Keratinocyte (primary cell): ENCODE results near the gene ORMDL3. TPM values are rescaled to one million over a fixed set of nuclear protein-coding genes. Genes with fewer than 3 reads are reported as not detected.

Source experiments
- DNase-seq: peaks from one replicate; pipeline ENCODE4 v3.0.0-alpha.2; 2011; ENCODE audit warnings: low read depth, missing footprints, low spot score
- FAIRE-seq: peaks from 2 replicates; lab custom pipeline; 2011; peaks lifted over from hg19 to GRCh38; lab: Jason Lieb, UNC
- H2AFZ ChIP-seq: 2 replicates; pipeline ENCODE4 v1.6.0; 2012; ENCODE audit warnings: low read length, control low read depth, inconsistent platforms; ENCODE audit not compliant: control insufficient read depth
- H3K27ac ChIP-seq: 2 replicates; pipeline ENCODE4 v1.5.1; 2011; ENCODE audit warnings: low read length; ENCODE audit not compliant: control insufficient read depth, insufficient read depth
- H3K27me3 ChIP-seq: 3 replicates; pipeline ENCODE4 v1.6.0; 2011; ENCODE audit warnings: low read length; ENCODE audit not compliant: control insufficient read depth, insufficient read depth; ENCODE audit errors: extremely low read depth
- H3K36me3 ChIP-seq, 2 experiments: 2 replicates in 1 of 2; 3 replicates in 1 of 2; pipeline ENCODE4 v1.5.1; 2011; ENCODE audit warnings: low read length in 2 of 2, mild to moderate bottlenecking in 1 of 2; ENCODE audit not compliant: control insufficient read depth in 2 of 2, insufficient read depth in 2 of 2; ENCODE audit errors: extremely low read depth in 1 of 2
- H3K4me1 ChIP-seq: 3 replicates; pipeline ENCODE4 v1.5.1; 2011; ENCODE audit warnings: low read length; ENCODE audit not compliant: control insufficient read depth, insufficient read depth; ENCODE audit errors: extremely low read depth
- H3K4me2 ChIP-seq: 3 replicates; pipeline ENCODE4 v1.6.0; 2011; ENCODE audit warnings: low read depth, low read length; ENCODE audit not compliant: control insufficient read depth, insufficient read depth; ENCODE audit errors: extremely low read depth
- H3K4me3 ChIP-seq, 3 experiments: fragments of 200-600 bp in 1 of 3; sonication (generic) in 1 of 3; 2 replicates in 2 of 3; 3 replicates in 1 of 3; pipeline ENCODE4 v1.5.1; 2011 to 2016; ENCODE audit warnings: low read length in 3 of 3, mild to moderate bottlenecking in 3 of 3, control low read depth in 2 of 3, inconsistent platforms in 1 of 3, low read depth in 1 of 3, mixed read lengths in 1 of 3, mixed run types in 1 of 3, moderate library complexity in 1 of 3; ENCODE audit not compliant: control insufficient read depth in 2 of 3, insufficient read depth in 2 of 3; ENCODE audit errors: extremely low read depth in 1 of 3
- H3K79me2 ChIP-seq: 2 replicates; pipeline ENCODE4 v1.6.0; 2012; ENCODE audit warnings: low read length; ENCODE audit not compliant: control insufficient read depth, insufficient read depth
- H3K9ac ChIP-seq: 3 replicates; pipeline ENCODE4 v1.6.0; 2011; ENCODE audit warnings: low read length; ENCODE audit not compliant: control insufficient read depth, insufficient read depth; ENCODE audit errors: extremely low read depth
- H3K9me1 ChIP-seq: 3 replicates; pipeline ENCODE4 v1.6.0; 2011; ENCODE audit warnings: low read length; ENCODE audit not compliant: control insufficient read depth, insufficient read depth; ENCODE audit errors: extremely low read depth
- H3K9me3 ChIP-seq: 2 replicates; pipeline ENCODE4 v1.5.1; 2012; ENCODE audit warnings: low read depth, low read length; ENCODE audit not compliant: control insufficient read depth
- H4K20me1 ChIP-seq: 3 replicates; pipeline ENCODE4 v1.6.0; 2011; ENCODE audit warnings: low read length; ENCODE audit not compliant: control insufficient read depth, insufficient read depth; ENCODE audit errors: extremely low read depth
- EZH2 ChIP-seq: IDR thresholded peaks from one replicate; pipeline ENCODE4 v1.6.1; 2012; ENCODE audit warnings: inconsistent platforms, mild to moderate bottlenecking, low read length, moderate library complexity
- dilution Hi-C: fragments of 300-500 bp; cut with MboI; formaldehyde crosslinking; loops from one replicate; pipeline ENCODE4 v1.7.0; 2020; ENCODE audit warnings: low sequenced_read_pairs; ENCODE audit not compliant: extremely low pct_ligation_motif_present
- polyA plus RNA-seq, 5 experiments: library from polyadenylated mRNA; depleted of rRNA in 3 of 5; stranded (reverse) in 3 of 5; stranded (forward) in 1 of 5; unstranded in 1 of 5; fragments of >200 nt; gene quantifications; 1 replicate in 1 of 5; 2 replicates in 3 of 5; 3 replicates in 1 of 5; pipeline versions ENCODE4 v1.2.1 to v1.2.3, GENCODE V29; 2011 to 2012; ENCODE audit warnings: missing spikeins in 2 of 5, low read depth in 1 of 5, low replicate concordance in 1 of 5
- TF ChIP-seq, protein P1 (sequence below), 3 experiments: IDR thresholded peaks in 1 of 3; conservative IDR thresholded peaks in 1 of 3; optimal IDR thresholded peaks in 1 of 3; 2 replicates in 2 of 3; 3 replicates in 1 of 3; pipeline versions ENCODE3 to v1.5.1; 2011; ENCODE audit warnings: low read length in 3 of 3, mild to moderate bottlenecking in 3 of 3, moderate library complexity in 2 of 3, control low read depth in 1 of 3, inconsistent platforms in 1 of 3; ENCODE audit not compliant: insufficient read depth in 2 of 3; ENCODE audit errors: extremely low read depth in 1 of 3

ORMDL3 gene
- polyA plus RNA-seq, 1 donor (not counting 4 experiments of a cell fraction or from before 2014, with no cell fraction given) = 36.3 TPM

DNA sequence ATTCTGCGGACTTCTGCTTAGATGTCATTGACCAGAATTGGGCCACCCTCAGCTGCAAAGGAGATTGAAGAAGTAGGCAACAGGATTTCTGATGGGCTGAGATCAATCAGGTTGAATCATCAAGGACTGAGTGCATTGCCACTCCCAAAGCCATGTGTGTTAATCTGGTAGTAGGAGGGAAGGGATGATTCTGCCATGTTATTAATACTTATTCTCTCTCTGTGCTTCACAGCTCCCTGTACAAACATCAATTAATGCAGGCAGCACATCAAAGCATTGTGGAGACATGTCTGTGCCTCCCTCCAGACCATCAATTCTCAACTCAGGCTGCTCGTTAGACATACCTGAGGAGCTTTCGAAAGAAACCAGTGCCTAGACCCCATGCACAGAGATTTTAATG lies 11.7 kb upstream of the ORMDL3 start:
- no peaks in the 10 kb centered on the region for H3K9me3 ChIP-seq
- TF ChIP-seq EZH2 = no peak
- TF ChIP-seq, protein P1, sequence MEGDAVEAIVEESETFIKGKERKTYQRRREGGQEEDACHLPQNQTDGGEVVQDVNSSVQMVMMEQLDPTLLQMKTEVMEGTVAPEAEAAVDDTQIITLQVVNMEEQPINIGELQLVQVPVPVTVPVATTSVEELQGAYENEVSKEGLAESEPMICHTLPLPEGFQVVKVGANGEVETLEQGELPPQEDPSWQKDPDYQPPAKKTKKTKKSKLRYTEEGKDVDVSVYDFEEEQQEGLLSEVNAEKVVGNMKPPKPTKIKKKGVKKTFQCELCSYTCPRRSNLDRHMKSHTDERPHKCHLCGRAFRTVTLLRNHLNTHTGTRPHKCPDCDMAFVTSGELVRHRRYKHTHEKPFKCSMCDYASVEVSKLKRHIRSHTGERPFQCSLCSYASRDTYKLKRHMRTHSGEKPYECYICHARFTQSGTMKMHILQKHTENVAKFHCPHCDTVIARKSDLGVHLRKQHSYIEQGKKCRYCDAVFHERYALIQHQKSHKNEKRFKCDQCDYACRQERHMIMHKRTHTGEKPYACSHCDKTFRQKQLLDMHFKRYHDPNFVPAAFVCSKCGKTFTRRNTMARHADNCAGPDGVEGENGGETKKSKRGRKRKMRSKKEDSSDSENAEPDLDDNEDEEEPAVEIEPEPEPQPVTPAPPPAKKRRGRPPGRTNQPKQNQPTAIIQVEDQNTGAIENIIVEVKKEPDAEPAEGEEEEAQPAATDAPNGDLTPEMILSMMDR (optimal IDR thresholded peaks at IDR 0.05 in 1 of 3, IDR thresholded peaks at IDR 0.05 in 1 of 3, conservative IDR thresholded peaks at IDR 0.05 in 1 of 3; ENCODE audit: extremely low read depth in 1 of 3, insufficient read depth in 2 of 3, low read length in 3 of 3) = no peak
- no peak overlapping the region for H3K4me3 ChIP-seq
- dilution Hi-C loops = no loop called here
- FAIRE-seq (no peak), DNase-seq (no peak)
- no peak overlapping the region for H3K27ac ChIP-seq
- H3K36me3 ChIP-seq = no peaks in the 10 kb centered on the region
- no peaks in the 10 kb centered on the region for H4K20me1 ChIP-seq
- no peaks in the 10 kb centered on the region for H3K9me1 ChIP-seq
- H3K79me2 ChIP-seq = no peaks in the 10 kb centered on the region
- H3K4me1 ChIP-seq = peaks cover 8% of the 10 kb centered on the region
- no peak overlapping the region for H3K9ac ChIP-seq
- no peak overlapping the region for H2AFZ ChIP-seq
- peaks cover 17% of the 10 kb centered on the region for H3K27me3 ChIP-seq
- H3K4me2 ChIP-seq = no peak overlapping the region

DNA sequence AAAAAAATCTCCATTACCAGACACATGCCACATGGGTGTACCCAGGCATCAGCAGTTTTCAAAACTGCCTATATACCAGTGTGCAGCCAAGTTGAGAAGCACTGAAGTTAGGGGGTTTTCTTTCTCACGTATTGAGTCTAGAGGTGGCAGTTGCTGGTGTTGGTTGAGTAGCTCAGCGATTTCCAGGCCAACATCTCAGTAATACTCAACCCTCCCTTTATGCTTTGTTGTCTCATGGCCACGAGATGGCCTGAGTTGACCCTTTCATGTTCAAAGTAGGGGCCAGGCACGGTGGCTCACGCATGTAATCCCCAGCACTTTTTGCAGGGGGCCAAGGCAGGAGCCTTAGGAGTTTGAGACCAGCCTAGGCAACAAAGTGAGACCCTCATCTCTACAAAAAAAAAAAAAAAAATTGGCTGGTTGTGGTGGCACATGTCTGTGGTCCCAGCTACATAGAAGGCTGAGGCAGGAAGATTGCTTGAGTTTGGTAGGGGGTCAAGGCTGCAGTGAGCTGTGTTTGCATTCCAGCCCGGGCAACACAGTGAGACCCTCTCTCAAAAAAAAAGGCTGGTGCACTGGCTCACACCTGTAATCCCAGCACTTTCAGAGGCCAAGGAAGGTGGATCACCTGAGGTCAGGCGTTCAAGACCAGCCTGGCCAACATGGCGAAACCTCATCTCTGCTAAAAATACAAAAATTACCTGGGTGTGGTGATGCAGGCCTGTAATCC lies 10.9 kb upstream of the ORMDL3 start:
- Histone ChIP-seq H3K36me3 (no peaks in the 10 kb centered on the region), H3K4me2 (no peak overlapping the region), H3K4me3 (no peak overlapping the region), H4K20me1 (no peaks in the 10 kb centered on the region), H3K4me1 (peaks cover 8% of the 10 kb centered on the region), H3K27ac (no peak overlapping the region), H3K9me3 (no peaks in the 10 kb centered on the region), H3K27me3 (peaks cover 9% of the 10 kb centered on the region), H2AFZ (no peak overlapping the region), H3K79me2 (no peaks in the 10 kb centered on the region), H3K9me1 (no peaks in the 10 kb centered on the region), H3K9ac (no peak overlapping the region)
- FAIRE-seq = no peak
- dilution Hi-C loops = no loop called here
- DNase-seq = no peak
- no peak for TF ChIP-seq EZH2
- TF ChIP-seq, protein P1 (optimal IDR thresholded peaks at IDR 0.05 in 1 of 3, IDR thresholded peaks at IDR 0.05 in 1 of 3, conservative IDR thresholded peaks at IDR 0.05 in 1 of 3; ENCODE audit: extremely low read depth in 1 of 3, insufficient read depth in 2 of 3, low read length in 3 of 3) = no peak
